HUES6 (cell line): ENCODE measurements around the gene NTSR2.

Experiments used
- H3K27ac ChIP-seq: 2 replicates; pipeline ENCODE4 v1.7.0; 2013; ENCODE audit warnings: low read depth, mild to moderate bottlenecking, low read length, inconsistent platforms
- H3K27me3 ChIP-seq: 2 replicates; pipeline ENCODE4 v1.6.1; 2013; ENCODE audit warnings: low read length; ENCODE audit not compliant: control insufficient read depth, insufficient read depth
- H3K36me3 ChIP-seq: 2 replicates; pipeline ENCODE4 v1.6.1; 2013; ENCODE audit warnings: low read length; ENCODE audit not compliant: control insufficient read depth, insufficient read depth
- H3K4me1 ChIP-seq: 2 replicates; pipeline ENCODE4 v1.6.1; 2013; ENCODE audit warnings: low read length; ENCODE audit not compliant: control insufficient read depth, insufficient read depth
- H3K4me3 ChIP-seq: 2 replicates; pipeline ENCODE4 v1.5.1; 2013; ENCODE audit warnings: low read depth, low read length
- H3K9ac ChIP-seq: one replicate; pipeline ENCODE4 v1.6.1; 2013; ENCODE audit warnings: mild to moderate bottlenecking, low read length
- H3K9me3 ChIP-seq: 2 replicates; pipeline ENCODE4 v1.6.1; 2013; ENCODE audit warnings: low read depth, low read length; ENCODE audit not compliant: control insufficient read depth, insufficient read depth

Gene NTSR2

GRCh38 chr2:11635141-11635540 lies 34.9 kb downstream of the NTSR2 start:
- Histone ChIP-seq H3K27ac (no peak overlapping the region), H3K4me1 (no peaks in the 10 kb centered on the region)

GRCh38 chr2:11634584-11634983 lies 35.4 kb downstream of the NTSR2 start:
- no peaks in the 10 kb centered on the region for H3K4me1 ChIP-seq
- peaks cover 73% of the 10 kb centered on the region for H3K36me3 ChIP-seq

More at GRCh38 chr2:11635141-11635540, 34.9 kb downstream of the NTSR2 start:
- H3K9ac ChIP-seq, result no peak overlapping the region
- H3K9me3 ChIP-seq, result no peaks in the 10 kb centered on the region
- peaks cover 73% of the 10 kb centered on the region for H3K36me3 ChIP-seq
- H3K4me3 ChIP-seq, result no peak overlapping the region
- H3K27me3 ChIP-seq, result no peaks in the 10 kb centered on the region

GRCh38 chr2:11633923-11634478 lies 36.0 kb downstream of the NTSR2 start:
- Histone ChIP-seq H3K9ac (no peak overlapping the region), H3K9me3 (no peaks in the 10 kb centered on the region), H3K27me3 (no peaks in the 10 kb centered on the region), H3K36me3 (peaks cover 74% of the 10 kb centered on the region), H3K27ac (no peak overlapping the region), H3K4me1 (no peaks in the 10 kb centered on the region), H3K4me3 (no peak overlapping the region)

More at GRCh38 chr2:11634584-11634983, 35.4 kb downstream of the NTSR2 start:
- no peaks in the 10 kb centered on the region for H3K9me3 ChIP-seq
- no peak overlapping the region for H3K27ac ChIP-seq
- no peak overlapping the region for H3K4me3 ChIP-seq
- H3K9ac ChIP-seq, result no peak overlapping the region
- no peaks in the 10 kb centered on the region for H3K27me3 ChIP-seq

- Histone ChIP-seq H3K9ac (no peak overlapping the region), H3K27ac (no peak overlapping the region), H3K36me3 (peaks cover 87% of the 10 kb centered on the region), H3K4me3 (no peak overlapping the region), H3K4me1 (no peaks in the 10 kb centered on the region), H3K27me3 (no peaks in the 10 kb centered on the region), H3K9me3 (peaks cover 7% of the 10 kb centered on the region)
Measured at GRCh38 chr2:11631462-11631861, 38.5 kb downstream of the NTSR2 start.

GRCh38 chr2:11630855-11631254 lies 39.1 kb downstream of the NTSR2 start:
- no peaks in the 10 kb centered on the region for H3K27me3 ChIP-seq
- no peaks in the 10 kb centered on the region for H3K4me1 ChIP-seq
- H3K36me3 ChIP-seq, result peaks cover 91% of the 10 kb centered on the region

GRCh38 chr2:11629851-11630250 lies 40.1 kb downstream of the NTSR2 start:
- Histone ChIP-seq H3K9me3 (peaks cover 7% of the 10 kb centered on the region), H3K27ac (no peak overlapping the region), H3K36me3 (peaks cover 92% of the 10 kb centered on the region), H3K9ac (no peak overlapping the region), H3K4me3 (no peak overlapping the region), H3K27me3 (no peaks in the 10 kb centered on the region), H3K4me1 (no peaks in the 10 kb centered on the region)

More at GRCh38 chr2:11630855-11631254, 39.1 kb downstream of the NTSR2 start:
- Histone ChIP-seq H3K27ac (no peak overlapping the region), H3K4me3 (no peak overlapping the region), H3K9me3 (peaks cover 7% of the 10 kb centered on the region), H3K9ac (no peak overlapping the region)

GRCh38 chr2:11629215-11629614 lies 40.8 kb downstream of the NTSR2 start:
- Histone ChIP-seq H3K4me1 (no peaks in the 10 kb centered on the region), H3K27me3 (no peaks in the 10 kb centered on the region), H3K36me3 (peaks cover 88% of the 10 kb centered on the region), H3K27ac (no peak overlapping the region), H3K9me3 (peaks cover 7% of the 10 kb centered on the region), H3K9ac (no peak overlapping the region), H3K4me3 (no peak overlapping the region)

- peaks cover 7% of the 10 kb centered on the region for H3K9me3 ChIP-seq
- H3K9ac ChIP-seq, result no peak overlapping the region
- no peaks in the 10 kb centered on the region for H3K4me1 ChIP-seq
- H3K36me3 ChIP-seq, result peaks cover 85% of the 10 kb centered on the region
- H3K27ac ChIP-seq, result no peak overlapping the region
- H3K4me3 ChIP-seq, result no peak overlapping the region
- H3K27me3 ChIP-seq, result no peaks in the 10 kb centered on the region
Measured at GRCh38 chr2:11628675-11629074, 41.3 kb downstream of the NTSR2 start.

GRCh38 chr2:11625671-11626070 lies 44.3 kb downstream of the NTSR2 start:
- Histone ChIP-seq H3K27ac (no peak overlapping the region), H3K9me3 (peaks cover 7% of the 10 kb centered on the region), H3K27me3 (no peaks in the 10 kb centered on the region), H3K4me3 (no peak overlapping the region), H3K4me1 (no peaks in the 10 kb centered on the region), H3K9ac (no peak overlapping the region), H3K36me3 (peaks cover 87% of the 10 kb centered on the region)

- Histone ChIP-seq H3K27ac (no peak overlapping the region), H3K27me3 (no peaks in the 10 kb centered on the region), H3K4me3 (no peak overlapping the region), H3K36me3 (peaks cover 81% of the 10 kb centered on the region), H3K4me1 (no peaks in the 10 kb centered on the region), H3K9ac (no peak overlapping the region), H3K9me3 (peaks cover 7% of the 10 kb centered on the region)
Measured at GRCh38 chr2:11624893-11625292, 45.1 kb downstream of the NTSR2 start.

- Histone ChIP-seq H3K4me1 (no peaks in the 10 kb centered on the region), H3K4me3 (no peak overlapping the region), H3K27me3 (no peaks in the 10 kb centered on the region), H3K9me3 (peaks cover 7% of the 10 kb centered on the region), H3K27ac (no peak overlapping the region), H3K9ac (no peak overlapping the region), H3K36me3 (peaks cover 74% of the 10 kb centered on the region)
Measured at GRCh38 chr2:11622611-11623010, 47.4 kb downstream of the NTSR2 start.
